Measurements from ENCODE around the gene ERAL1. TPM values are rescaled to one million over a fixed set of nuclear protein-coding genes. Genes with fewer than 3 reads are reported as not detected.
"Not testable (repeated sequence)": the region's sequence is repeated elsewhere in the genome, so short reads cannot be mapped to it uniquely, and the experiment has no call there.

ERAL1 gene
- total RNA-seq, 1 donor from 2014 or later, result 38.5 TPM

DNA sequence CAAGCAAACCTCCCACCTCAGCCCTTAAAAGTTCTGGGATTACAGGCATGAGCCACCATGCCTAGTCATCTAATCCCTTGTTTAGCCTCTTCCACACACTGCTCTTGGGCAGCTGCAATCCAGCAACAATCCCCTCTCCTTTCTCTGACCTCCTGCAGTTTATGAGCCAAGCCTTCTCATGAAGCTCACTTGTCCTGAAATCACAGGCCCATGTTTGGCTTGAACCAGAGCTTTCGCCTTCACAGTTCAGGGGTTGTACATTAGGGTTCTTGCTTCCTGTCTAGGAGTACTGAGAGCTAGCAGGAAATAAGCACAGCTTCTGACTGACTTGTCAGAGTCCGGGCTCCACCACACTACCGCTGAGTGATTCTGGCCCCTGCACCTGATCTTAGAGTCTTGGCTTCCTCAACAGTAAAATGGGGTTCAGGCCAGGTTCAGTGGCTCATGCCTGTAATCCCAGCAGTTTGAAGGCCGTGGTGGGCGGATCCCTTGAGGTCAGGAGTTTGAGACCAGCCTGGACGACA, 16.3 kb downstream of the ERAL1 start:
- H3K36me3 Mint-ChIP-seq (ENCODE audit: unreplicated experiment), result no peaks in the 10 kb centered on the region
- no peaks in the 10 kb centered on the region for H3K27me3 Mint-ChIP-seq (ENCODE audit: unreplicated experiment)
- no peaks in the 10 kb centered on the region for H3K9me3 Mint-ChIP-seq (ENCODE audit: unreplicated experiment)
- no peaks in the 10 kb centered on the region for H3K4me1 Mint-ChIP-seq (ENCODE audit: unreplicated experiment)
- no peak for DNase-seq (ENCODE audit: extremely low spot score, unreplicated experiment)
- TF ChIP-seq CTCF (IDR thresholded peaks at IDR 0.05), result no peak
- H3K27ac Mint-ChIP-seq (ENCODE audit: unreplicated experiment), result no peak overlapping the region
- H3K4me3 Mint-ChIP-seq (ENCODE audit: unreplicated experiment), result no peak overlapping the region

DNA sequence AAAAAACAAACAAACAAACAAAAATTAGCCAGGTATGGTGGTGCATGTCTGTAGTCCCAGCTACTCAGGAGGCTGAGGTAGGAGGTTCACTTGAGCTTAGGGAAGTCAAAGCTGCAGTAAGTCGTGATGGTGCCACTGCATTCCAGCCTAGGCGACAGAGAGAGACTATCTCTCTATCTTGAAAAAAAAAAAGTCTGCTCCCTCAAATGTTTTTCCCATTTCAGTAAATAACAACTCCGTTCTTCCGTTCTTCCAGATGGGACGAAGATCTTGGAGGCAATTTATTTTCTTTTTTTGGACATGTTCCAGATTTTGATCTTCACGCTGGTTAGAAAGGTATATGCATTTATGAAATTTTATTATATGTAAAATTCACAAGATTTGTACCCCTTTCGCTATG, 19.0 kb downstream of the ERAL1 start:
- no peaks in the 10 kb centered on the region for H3K9me3 Mint-ChIP-seq (ENCODE audit: unreplicated experiment)
- peaks cover 8% of the 10 kb centered on the region for H3K36me3 Mint-ChIP-seq (ENCODE audit: unreplicated experiment)
- no peak overlapping the region for H3K4me3 Mint-ChIP-seq (ENCODE audit: unreplicated experiment)

DNA sequence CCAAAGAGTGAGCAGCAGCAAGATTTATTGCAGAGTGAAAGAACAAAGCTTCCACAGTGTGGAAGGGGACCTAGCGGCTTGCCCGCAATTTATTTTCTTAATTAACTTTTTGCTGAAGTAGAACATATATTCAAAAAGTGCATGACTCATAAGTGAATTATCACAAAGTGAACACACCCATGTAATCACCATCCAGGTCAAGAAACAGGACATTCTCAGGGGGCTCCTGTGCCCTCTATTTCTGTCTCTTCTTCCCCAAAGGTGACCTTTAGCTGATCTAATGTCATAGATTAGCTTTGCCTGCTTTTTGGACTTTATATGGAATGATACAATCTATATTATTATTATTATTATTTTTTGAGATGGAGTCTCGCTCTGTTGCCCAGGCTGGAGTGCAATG, 19.9 kb downstream of the ERAL1 start:
- Mint-ChIP-seq H3K4me1 (ENCODE audit: unreplicated experiment) (no peaks in the 10 kb centered on the region), H3K27me3 (ENCODE audit: unreplicated experiment) (no peaks in the 10 kb centered on the region), H3K4me3 (ENCODE audit: unreplicated experiment) (no peak overlapping the region), H3K27ac (ENCODE audit: unreplicated experiment) (no peak overlapping the region), H3K9me3 (ENCODE audit: unreplicated experiment) (no peaks in the 10 kb centered on the region), H3K36me3 (ENCODE audit: unreplicated experiment) (peaks cover 12% of the 10 kb centered on the region)
- TF ChIP-seq CTCF (IDR thresholded peaks at IDR 0.05), result no peak
- DNase-seq (ENCODE audit: extremely low spot score, unreplicated experiment), result no peak

More for the DNA sequence above, 19.0 kb downstream of the ERAL1 start:
- DNase-seq (ENCODE audit: extremely low spot score, unreplicated experiment), result no peak
- Mint-ChIP-seq H3K4me1 (ENCODE audit: unreplicated experiment) (no peaks in the 10 kb centered on the region), H3K27ac (ENCODE audit: unreplicated experiment) (no peak overlapping the region), H3K27me3 (ENCODE audit: unreplicated experiment) (no peaks in the 10 kb centered on the region)
- no peak for TF ChIP-seq CTCF (IDR thresholded peaks at IDR 0.05)

DNA sequence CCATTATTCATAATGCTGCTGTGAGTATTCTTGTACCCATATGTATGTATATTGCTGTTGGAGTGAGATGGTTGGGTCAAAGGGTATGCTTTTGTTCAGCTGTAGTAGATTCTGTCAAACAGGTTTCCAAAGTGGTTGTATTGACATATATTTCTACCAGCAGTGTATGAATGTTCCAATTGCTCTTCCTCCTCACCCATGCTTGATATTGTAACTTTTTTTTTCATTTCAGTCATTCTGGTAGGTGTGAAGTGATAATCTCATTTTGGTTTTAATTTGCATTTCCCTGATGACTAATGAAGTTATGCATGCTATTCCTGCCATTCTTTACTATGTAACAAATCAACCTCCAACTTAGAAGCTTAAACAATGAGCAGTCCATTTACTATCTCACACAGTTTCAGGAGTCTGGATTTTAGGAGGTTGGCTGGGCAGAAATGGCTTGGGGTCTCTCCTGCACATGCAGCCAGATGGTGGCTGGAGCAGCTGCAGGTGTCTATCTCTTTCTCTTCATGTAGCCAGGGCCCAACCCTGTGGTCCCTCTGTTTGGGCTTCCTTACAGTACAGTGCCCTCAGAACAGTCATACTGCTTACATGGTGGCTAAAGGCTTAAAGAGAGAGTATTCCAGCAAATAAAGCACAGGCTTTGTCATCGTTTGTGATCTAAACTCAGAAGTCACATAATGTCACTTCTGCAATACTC, 21.2 kb downstream of the ERAL1 start:
- Mint-ChIP-seq H3K4me3 (ENCODE audit: unreplicated experiment) (no peak overlapping the region), H3K36me3 (ENCODE audit: unreplicated experiment) (peaks cover 16% of the 10 kb centered on the region), H3K27me3 (ENCODE audit: unreplicated experiment) (no peaks in the 10 kb centered on the region), H3K27ac (ENCODE audit: unreplicated experiment) (no peak overlapping the region), H3K9me3 (ENCODE audit: unreplicated experiment) (no peaks in the 10 kb centered on the region), H3K4me1 (ENCODE audit: unreplicated experiment) (no peaks in the 10 kb centered on the region)
- DNase-seq (ENCODE audit: extremely low spot score, unreplicated experiment), result no peak
- no peak for TF ChIP-seq CTCF (IDR thresholded peaks at IDR 0.05)

GRCh38 chr17:28877150-28877711, 22.4 kb downstream of the ERAL1 start:
- H3K4me1 Mint-ChIP-seq (ENCODE audit: unreplicated experiment); H3K27ac Mint-ChIP-seq (ENCODE audit: unreplicated experiment); DNase-seq (ENCODE audit: extremely low spot score, unreplicated experiment); H3K27me3 Mint-ChIP-seq (ENCODE audit: unreplicated experiment); H3K4me3 Mint-ChIP-seq (ENCODE audit: unreplicated experiment); H3K9me3 Mint-ChIP-seq (ENCODE audit: unreplicated experiment): not testable (repeated sequence)
- peaks cover 22% of the 10 kb centered on the region for H3K36me3 Mint-ChIP-seq (ENCODE audit: unreplicated experiment)
